Tibial artery (tissue), 4 donors: ENCODE data around the gene SMIM20.

Experiments
- DNase-seq, 2 donors: peaks; one replicate each; pipeline ENCODE4 v3.0.0-alpha.2; 2019
- H3K27ac ChIP-seq, 2 donors: fragments of 200-600 bp; sonication (generic) in 1 of 2; 1 replicate in 1 of 2; 2 replicates in 1 of 2; pipeline ENCODE4 v1.5.1; 2018 to 2019; ENCODE audit warnings: mild to moderate bottlenecking in 1 of 2
- H3K27me3 ChIP-seq, 2 donors: fragments of 200-600 bp; sonication (generic) in 1 of 2; one replicate each; pipeline versions ENCODE4 v1.5.1 to v1.6.0; 2016 to 2019
- H3K36me3 ChIP-seq, 3 donors: fragments of 200-600 bp; sonication (generic) in 2 of 3; one replicate each; pipeline ENCODE4 v1.5.1; 2016 to 2019; ENCODE audit warnings: mild to moderate bottlenecking in 2 of 3
- H3K4me1 ChIP-seq, 4 donors: fragments of 200-600 bp; sonication (generic) in 2 of 4; 1 replicate in 3 of 4; 2 replicates in 1 of 4; pipeline ENCODE4 v1.5.1; 2016 to 2019
- H3K4me3 ChIP-seq, 2 donors: fragments of 200-600 bp; sonication (generic) in 1 of 2; 1 replicate in 1 of 2; 2 replicates in 1 of 2; pipeline ENCODE4 v1.5.1; 2018 to 2019; ENCODE audit warnings: mild to moderate bottlenecking in 2 of 2
- H3K9me3 ChIP-seq, 3 donors: fragments of 200-600 bp; sonication (generic) in 1 of 3; one replicate each; pipeline ENCODE4 v1.5.1; 2016 to 2019
- intact Hi-C: fragments of 100-400 bp; cut with DNase I; formaldehyde crosslinking; loops from one replicate; pipeline ENCODE4 v1.15.0; 2023; ENCODE audit warnings: low total_unique reads
- TF ChIP-seq, protein P1 (sequence below), 2 experiments: fragments of 200-600 bp in 1 of 2; fragments of 450-650 bp in 1 of 2; IDR thresholded peaks; one replicate each; pipeline ENCODE4 v1.5.1; 2017 to 2019; ENCODE audit warnings: antibody characterized with exemption in 2 of 2, mild to moderate bottlenecking in 1 of 2, moderate library complexity in 1 of 2

Gene SMIM20

DNA sequence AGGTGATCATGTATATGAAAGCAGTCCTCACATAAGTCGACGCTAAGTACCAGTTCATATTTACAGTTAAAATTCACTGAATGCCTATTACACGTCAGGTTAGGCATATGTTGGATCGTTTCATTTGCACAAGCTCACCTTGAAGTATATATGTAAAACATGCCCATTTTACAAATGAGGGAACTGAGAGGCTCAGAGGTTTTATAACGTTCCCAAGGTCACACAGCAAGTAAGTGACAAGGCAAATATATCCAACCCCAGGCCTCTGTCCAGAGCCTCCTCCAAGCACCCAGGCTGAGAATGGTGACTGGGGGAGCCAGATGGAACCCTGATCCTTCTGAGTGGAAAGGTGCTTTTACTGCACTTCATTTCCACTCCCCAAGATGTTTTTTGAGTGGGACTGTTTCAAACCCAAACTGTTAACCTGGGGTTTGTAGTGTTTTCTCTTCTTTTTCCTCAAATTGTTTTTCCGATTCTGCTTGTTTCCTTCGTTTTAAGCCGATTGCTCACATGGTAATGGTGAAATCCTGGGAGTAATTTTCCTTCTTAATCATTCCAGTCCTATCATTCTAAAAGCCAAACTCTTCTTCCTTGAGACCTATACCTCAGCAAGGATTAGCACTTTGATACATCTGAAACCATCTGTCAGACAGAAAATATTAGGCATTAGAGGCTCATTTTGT is 791 bp downstream of the SMIM20 start:
- no peaks in the 10 kb centered on the region for H3K36me3 ChIP-seq
- H3K4me3 ChIP-seq, result peak overlapping the region; percentile 71 to 90
- H3K4me1 ChIP-seq, result peaks cover 0 to 19% (median 12%) of the 10 kb centered on the region in 4 donors
- DNase-seq, result no peak
- TF ChIP-seq, protein P1, sequence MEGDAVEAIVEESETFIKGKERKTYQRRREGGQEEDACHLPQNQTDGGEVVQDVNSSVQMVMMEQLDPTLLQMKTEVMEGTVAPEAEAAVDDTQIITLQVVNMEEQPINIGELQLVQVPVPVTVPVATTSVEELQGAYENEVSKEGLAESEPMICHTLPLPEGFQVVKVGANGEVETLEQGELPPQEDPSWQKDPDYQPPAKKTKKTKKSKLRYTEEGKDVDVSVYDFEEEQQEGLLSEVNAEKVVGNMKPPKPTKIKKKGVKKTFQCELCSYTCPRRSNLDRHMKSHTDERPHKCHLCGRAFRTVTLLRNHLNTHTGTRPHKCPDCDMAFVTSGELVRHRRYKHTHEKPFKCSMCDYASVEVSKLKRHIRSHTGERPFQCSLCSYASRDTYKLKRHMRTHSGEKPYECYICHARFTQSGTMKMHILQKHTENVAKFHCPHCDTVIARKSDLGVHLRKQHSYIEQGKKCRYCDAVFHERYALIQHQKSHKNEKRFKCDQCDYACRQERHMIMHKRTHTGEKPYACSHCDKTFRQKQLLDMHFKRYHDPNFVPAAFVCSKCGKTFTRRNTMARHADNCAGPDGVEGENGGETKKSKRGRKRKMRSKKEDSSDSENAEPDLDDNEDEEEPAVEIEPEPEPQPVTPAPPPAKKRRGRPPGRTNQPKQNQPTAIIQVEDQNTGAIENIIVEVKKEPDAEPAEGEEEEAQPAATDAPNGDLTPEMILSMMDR (IDR thresholded peaks at IDR 0.05), result no peak
- H3K9me3 ChIP-seq, result no peaks in the 10 kb centered on the region
- H3K27me3 ChIP-seq, result no peaks in the 10 kb centered on the region
- intact Hi-C loops, result loop anchor here (5.0 kb wide), 1 partner anchor 407 kb away; the partner anchor contains the start of gene RBPJ
- H3K27ac ChIP-seq, result peak overlapping the region; percentile 85 to 90

DNA sequence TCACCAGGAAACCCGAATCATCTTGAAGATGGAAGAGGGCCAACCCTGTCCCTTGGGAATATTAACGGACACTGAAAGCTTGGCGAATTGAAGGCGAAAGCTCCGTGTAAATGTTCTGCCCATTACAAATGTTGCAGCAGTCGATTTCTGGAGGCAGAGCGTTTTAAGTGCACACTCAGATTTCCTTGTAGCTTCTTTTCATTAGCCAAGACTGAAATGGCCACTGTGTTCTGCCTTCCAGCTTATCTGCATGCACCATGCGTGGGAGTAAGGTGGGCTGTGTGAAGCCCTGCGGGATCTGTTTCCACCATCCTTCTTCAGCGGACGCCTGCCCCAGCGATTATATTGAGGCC is 1.3 kb downstream of the SMIM20 start:
- intact Hi-C loops, result no loop called here
- peak overlapping the region in 1 of 2 donors; percentile 90 for H3K4me3 ChIP-seq
- no peak for DNase-seq

DNA sequence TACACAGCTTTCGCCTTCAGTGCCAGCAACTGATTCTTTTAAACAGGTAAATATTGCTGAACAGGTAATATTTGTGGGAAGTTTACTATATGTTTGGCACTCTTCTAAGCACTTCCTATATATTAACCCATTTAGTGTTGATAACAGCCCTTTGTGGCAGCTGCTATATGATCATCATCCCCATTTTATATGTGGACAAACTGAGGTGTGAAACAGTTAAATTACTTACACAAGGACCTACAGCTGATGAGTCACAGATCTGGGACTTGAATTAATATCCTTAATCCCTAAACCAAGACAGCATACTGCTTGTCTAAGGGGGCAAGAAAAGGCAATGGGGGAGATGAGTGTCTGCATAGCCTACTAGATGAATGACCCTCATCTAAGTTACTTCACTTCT is 2.9 kb downstream of the SMIM20 start:
- Histone ChIP-seq H3K9me3 (no peaks in the 10 kb centered on the region), H3K27ac (no peak overlapping the region), H3K36me3 (no peaks in the 10 kb centered on the region), H3K4me1 (peaks cover 0 to 20% (median 14%) of the 10 kb centered on the region in 4 donors), H3K27me3 (no peaks in the 10 kb centered on the region), H3K4me3 (no peak overlapping the region)
- intact Hi-C loops, result no loop called here
- no peak for DNase-seq
- TF ChIP-seq, protein P1 (IDR thresholded peaks at IDR 0.05), result no peak

More for the DNA sequence above, 1.3 kb downstream of the SMIM20 start:
- Histone ChIP-seq H3K27me3 (no peaks in the 10 kb centered on the region), H3K36me3 (no peaks in the 10 kb centered on the region), H3K4me1 (peaks cover 0 to 19% (median 12%) of the 10 kb centered on the region in 4 donors), H3K27ac (peak overlapping the region; percentile 85 to 90), H3K9me3 (no peaks in the 10 kb centered on the region)
- TF ChIP-seq, protein P1 (IDR thresholded peaks at IDR 0.05), result no peak

DNA sequence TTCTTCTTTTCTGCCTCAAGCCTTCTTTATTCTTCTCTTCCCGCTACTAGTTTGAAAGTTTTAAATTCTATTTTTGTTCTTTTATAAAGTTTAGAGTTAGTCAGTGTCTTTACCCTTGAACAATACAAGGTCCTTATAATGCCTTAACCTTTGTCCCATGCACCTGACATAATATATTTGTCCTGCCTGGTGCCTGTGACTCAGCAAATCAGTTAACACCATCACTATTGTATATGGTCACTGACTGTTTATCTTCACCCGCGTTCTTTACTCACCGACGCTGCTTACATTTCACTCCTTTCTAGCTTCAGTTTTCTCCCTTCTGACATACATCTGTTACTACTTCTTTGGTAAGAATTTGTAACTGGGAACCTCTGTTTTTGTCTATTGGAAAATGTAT is 5.7 kb downstream of the SMIM20 start:
- TF ChIP-seq, protein P1 (IDR thresholded peaks at IDR 0.05), result no peak
- Histone ChIP-seq H3K9me3 (no peaks in the 10 kb centered on the region), H3K4me1 (peaks cover 0 to 13% (median 8%) of the 10 kb centered on the region in 4 donors), H3K4me3 (no peak overlapping the region), H3K36me3 (peaks cover 0 to 3% (median 0%) of the 10 kb centered on the region in 3 donors), H3K27me3 (no peaks in the 10 kb centered on the region), H3K27ac (no peak overlapping the region)
- intact Hi-C loops, result no loop called here
- no peak for DNase-seq

DNA sequence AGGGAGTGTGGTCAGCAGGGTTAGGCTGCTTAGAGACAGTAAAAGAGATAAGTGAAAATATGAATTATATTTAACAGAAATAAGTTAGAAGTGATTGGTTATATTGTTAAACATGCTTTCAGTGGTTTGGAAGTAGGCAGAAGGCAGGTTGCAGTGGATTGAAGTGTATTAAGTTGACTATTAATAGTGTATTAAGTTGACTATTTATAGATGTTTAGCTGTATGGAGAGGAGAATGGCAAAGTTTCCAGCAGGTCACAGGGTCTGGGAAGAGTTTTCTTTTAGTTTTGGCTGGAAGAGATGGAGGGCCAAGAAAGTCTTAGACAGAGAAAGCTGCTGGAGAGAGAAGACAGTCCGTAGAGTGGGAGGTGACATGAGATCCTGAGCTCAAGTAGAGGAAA is 7.9 kb downstream of the SMIM20 start:
- Histone ChIP-seq H3K36me3 (peaks cover 0 to 3% (median 0%) of the 10 kb centered on the region in 3 donors), H3K27ac (no peak overlapping the region), H3K27me3 (no peaks in the 10 kb centered on the region), H3K4me1 (peaks cover 0 to 6% (median 2%) of the 10 kb centered on the region in 4 donors), H3K9me3 (no peaks in the 10 kb centered on the region), H3K4me3 (no peak overlapping the region)
- no peak for DNase-seq
- intact Hi-C loops, result no loop called here
- TF ChIP-seq, protein P1 (IDR thresholded peaks at IDR 0.05), result no peak
